Transverse colon (tissue), 4 donors: ENCODE results near the gene XKR3.

ENCODE experiments used
- CTCF ChIP-seq, 5 experiments: fragments of 200-600 bp in 3 of 5; fragments of 450-650 bp in 2 of 5; sonication (generic) in 3 of 5; IDR thresholded peaks; 1 replicate in 2 of 5; 2 replicates in 3 of 5; pipeline ENCODE4 v1.5.1; 2016 to 2017; ENCODE audit warnings: antibody characterized with exemption in 5 of 5, inconsistent platforms in 3 of 5, mild to moderate bottlenecking in 2 of 5, moderate library complexity in 1 of 5
- EP300 ChIP-seq: sonication (generic); formaldehyde crosslinking; IDR thresholded peaks from one replicate; pipeline ENCODE4 v1.6.1; 2017; ENCODE audit warnings: antibody characterized with exemption, low read depth
- POLR2A ChIP-seq: fragments of 450-650 bp; IDR thresholded peaks from one replicate; pipeline ENCODE4 v1.6.1; 2016; ENCODE audit warnings: antibody characterized with exemption, mild to moderate bottlenecking, moderate library complexity
- POLR2AphosphoS5 ChIP-seq, 3 donors: sonication (generic); formaldehyde crosslinking; IDR thresholded peaks; one replicate each; pipeline ENCODE4 v1.6.1; 2016; ENCODE audit warnings: antibody characterized with exemption in 3 of 3

DNA sequence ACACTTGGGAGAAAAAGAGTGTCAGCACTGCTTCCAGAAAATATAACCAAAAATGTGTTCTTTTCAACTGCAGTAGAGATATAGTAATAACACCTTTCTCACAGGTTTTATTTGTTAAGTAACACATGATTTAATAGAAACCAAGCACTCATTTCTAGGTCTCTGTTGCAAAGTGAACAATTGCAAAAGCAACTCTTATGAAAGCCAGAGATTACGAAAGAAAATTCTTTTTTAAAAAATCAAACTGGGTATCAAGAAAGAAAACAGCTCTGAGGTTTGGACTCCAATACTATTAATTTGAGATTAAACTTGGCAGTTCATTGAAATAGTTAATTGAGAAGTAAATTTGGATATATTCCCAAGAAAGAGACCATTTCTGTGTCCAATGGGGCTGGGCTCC, 9.8 kb upstream of the XKR3 start:
- TF ChIP-seq POLR2A (no peak), POLR2AphosphoS5 (IDR thresholded peaks at IDR 0.05) (no peak), CTCF (IDR thresholded peaks at IDR 0.05) (no peak), EP300 (no peak)
